ENCODE measurements around the gene JAKMIP1. TPM values are rescaled to one million over a fixed set of nuclear protein-coding genes. Genes with fewer than 3 reads are reported as not detected.

Gene JAKMIP1
- total and polyA plus RNA-seq, 2 donors (not counting 1 experiment from before 2014, with no cell fraction given) = 0.49 to 1.0 TPM

GRCh38 chr4:5989236-5990225 lies 210.8 kb downstream of the JAKMIP1 start:
- H3K27ac Mint-ChIP-seq = no peak overlapping the region
- Histone ChIP-seq H3K27me3 (replicated peaks in 1 of 4; ENCODE audit: control extremely low read depth in 1 of 4, control insufficient read depth in 3 of 4, insufficient read depth in 4 of 4, low read length in 3 of 4) (no peaks in the 10 kb centered on the region), H3K36me3 (replicated peaks in 1 of 2; ENCODE audit: control extremely low read depth in 1 of 2, control insufficient read depth in 1 of 2, extremely low read depth in 1 of 2, insufficient read depth in 2 of 2, low read length in 1 of 2) (no peaks in the 10 kb centered on the region), H2AFZ (ENCODE audit: insufficient read depth, low read depth, low read length, poor library complexity, severe bottlenecking) (no peak overlapping the region), H3K4me3 (ENCODE audit: control extremely low read depth in 1 of 5, extremely low read depth in 1 of 5, insufficient read depth in 1 of 5, low read depth in 2 of 5, low read length in 4 of 5) (no peak overlapping the region), H3K4me1 (ENCODE audit: control insufficient read depth in 2 of 2, insufficient read depth in 2 of 2, low read length in 2 of 2) (no peaks in the 10 kb centered on the region), H3K9me3 (ENCODE audit: control extremely low read depth in 1 of 3, control insufficient read depth in 2 of 3, insufficient read depth in 1 of 3, low read length in 2 of 3) (peaks cover 1 to 14% (median 6%) of the 10 kb centered on the region in 3 donors), H3K79me2 (ENCODE audit: control insufficient read depth, insufficient read depth, low read length) (no peaks in the 10 kb centered on the region), H3K9ac (ENCODE audit: low read length) (no peak overlapping the region), H3K27ac (ENCODE audit: low read length in 2 of 2) (no peak overlapping the region), H4K20me1 (ENCODE audit: control insufficient read depth, insufficient read depth, low read length, poor library complexity, severe bottlenecking) (no peaks in the 10 kb centered on the region), H3K4me2 (replicated peaks; ENCODE audit: low read depth, low read length, poor library complexity, severe bottlenecking) (no peak overlapping the region)
- CTCF ChIA-PET = interaction anchor here (2.4 kb wide), 1 partner anchor 9 kb away, joined by 10 read pairs; no protein-coding TSS in a partner anchor
- H3K4me1 Mint-ChIP-seq = no peaks in the 10 kb centered on the region
- DNase-seq = no peak
- intact Hi-C loops (cut with micrococcal nuclease) = no loop called here
- peaks cover 5% of the 10 kb centered on the region for H3K9me3 Mint-ChIP-seq (ENCODE audit: insufficient read depth)
- WGBS (ENCODE audit: insufficient coverage) = 81% methylated on average over 18 of the region's 18 CpGs
- peaks cover 9% of the 10 kb centered on the region for H3K27me3 Mint-ChIP-seq
- TF ChIP-seq EZH2 (IDR thresholded peaks at IDR 0.05; ENCODE audit: borderline replicate concordance, insufficient read depth, low read depth, low read length, poor library complexity, severe bottlenecking) = no peak
- no peak overlapping the region for H3K4me3 Mint-ChIP-seq
- ATAC-seq (ENCODE audit: low read depth) = no peak
- POLR2A ChIA-PET = no interaction called here

GRCh38 chr4:5988086-5988845 lies 212.1 kb downstream of the JAKMIP1 start:
- no peak overlapping the region for H3K4me3 ChIP-seq (ENCODE audit: control extremely low read depth in 1 of 5, extremely low read depth in 1 of 5, insufficient read depth in 1 of 5, low read depth in 2 of 5, low read length in 4 of 5)
- H3K79me2 ChIP-seq (ENCODE audit: control insufficient read depth, insufficient read depth, low read length) = no peaks in the 10 kb centered on the region
- WGBS (ENCODE audit: insufficient coverage) = 86% methylated on average over 12 of the region's 14 CpGs
- TF ChIP-seq EZH2 (IDR thresholded peaks at IDR 0.05; ENCODE audit: borderline replicate concordance, insufficient read depth, low read depth, low read length, poor library complexity, severe bottlenecking) (no peak), CTCF (IDR thresholded peaks at IDR 0.05) (no peak)
- Mint-ChIP-seq H3K4me1 (no peaks in the 10 kb centered on the region), H3K9me3 (ENCODE audit: insufficient read depth) (peaks cover 9% of the 10 kb centered on the region), H3K27ac (no peak overlapping the region), H3K27me3 (peaks cover 9% of the 10 kb centered on the region), H3K4me3 (no peak overlapping the region)
- no peak overlapping the region for H2AFZ ChIP-seq (ENCODE audit: insufficient read depth, low read depth, low read length, poor library complexity, severe bottlenecking)
- no peaks in the 10 kb centered on the region for H3K27me3 ChIP-seq (replicated peaks in 1 of 4; ENCODE audit: control extremely low read depth in 1 of 4, control insufficient read depth in 3 of 4, insufficient read depth in 4 of 4, low read length in 3 of 4)
- no peaks in the 10 kb centered on the region for H3K36me3 ChIP-seq (replicated peaks in 1 of 2; ENCODE audit: control extremely low read depth in 1 of 2, control insufficient read depth in 1 of 2, extremely low read depth in 1 of 2, insufficient read depth in 2 of 2, low read length in 1 of 2)
- POLR2A ChIA-PET = no interaction called here
- no peaks in the 10 kb centered on the region for H4K20me1 ChIP-seq (ENCODE audit: control insufficient read depth, insufficient read depth, low read length, poor library complexity, severe bottlenecking)
- intact Hi-C loops (cut with micrococcal nuclease) = no loop called here
- ATAC-seq (ENCODE audit: low read depth) = no peak
- DNase-seq = no peak
- no peaks in the 10 kb centered on the region for H3K4me1 ChIP-seq (ENCODE audit: control insufficient read depth in 2 of 2, insufficient read depth in 2 of 2, low read length in 2 of 2)
- no peak overlapping the region for H3K27ac ChIP-seq (ENCODE audit: low read length in 2 of 2)
- H3K4me2 ChIP-seq (replicated peaks; ENCODE audit: low read depth, low read length, poor library complexity, severe bottlenecking) = no peak overlapping the region
- H3K9ac ChIP-seq (ENCODE audit: low read length) = no peak overlapping the region
- CTCF ChIA-PET = interaction anchor here (2.4 kb wide), 1 partner anchor 10 kb away, joined by 10 read pairs; no protein-coding TSS in a partner anchor
- peaks cover 4 to 12% (median 10%) of the 10 kb centered on the region in 3 donors for H3K9me3 ChIP-seq (ENCODE audit: control extremely low read depth in 1 of 3, control insufficient read depth in 2 of 3, insufficient read depth in 1 of 3, low read length in 2 of 3)
